ENCODE measurements around the gene CDC42BPA. TPM values are rescaled to one million over a fixed set of nuclear protein-coding genes. Genes with fewer than 3 reads are reported as not detected.
A peak's percentile ranks its signal among the peaks of the same experiment; 100 is the strongest.

CDC42BPA gene
- total and polyA plus RNA-seq, 2 of the 13 experiments (the other 11 are each of a cell fraction or from before 2014, with no cell fraction given), result 6.5 to 16.0 TPM

- TF ChIP-seq PAXIP1 (CRISPR knock-in tag; conservative IDR thresholded peaks at IDR 0.05) (peak; percentile 58; the same call in 1 of the 2 replicates), MEIS1 (CRISPR knock-in tag; IDR thresholded peaks at IDR 0.05; ENCODE audit: borderline replicate concordance) (no peak), ZNF777 (CRISPR knock-in tag; IDR thresholded peaks at IDR 0.05) (no peak), ELF4 (CRISPR knock-in tag; IDR thresholded peaks at IDR 0.05; ENCODE audit: borderline replicate concordance) (no peak), HNF4A (CRISPR knock-in tag; IDR thresholded peaks at IDR 0.05) (no peak), ZNF552 (CRISPR knock-in tag; IDR thresholded peaks at IDR 0.05; ENCODE audit: borderline replicate concordance) (no peak), NCOA1 (CRISPR knock-in tag; IDR thresholded peaks at IDR 0.05) (no peak), ZBTB21 (CRISPR knock-in tag; IDR thresholded peaks at IDR 0.05) (no peak), NONO (IDR thresholded peaks at IDR 0.05) (no peak), NONO (CRISPR knock-in tag; conservative IDR thresholded peaks at IDR 0.05) (0 out of 2 replicates have a peak, but pooled peaks have one; percentile 25), KMT2A (CRISPR knock-in tag; IDR thresholded peaks at IDR 0.05) (no peak), ZFP36 (IDR thresholded peaks at IDR 0.05; ENCODE audit: borderline replicate concordance, low read depth, low read length, partially characterized antibody) (no peak), FOXK2 (IDR thresholded peaks at IDR 0.05) (no peak), CERS6 (CRISPR knock-in tag; IDR thresholded peaks at IDR 0.05) (no peak), POLR2AphosphoS2 (IDR thresholded peaks at IDR 0.05; ENCODE audit: low read depth, low read length) (no peak), ZNF691 (CRISPR knock-in tag; IDR thresholded peaks at IDR 0.05; ENCODE audit: borderline replicate concordance, low read depth) (peak; percentile 63; the same call in 1 of the 2 replicates), ZNF652 (CRISPR knock-in tag; IDR thresholded peaks at IDR 0.05; ENCODE audit: borderline replicate concordance, low read depth) (no peak), TP53 (CRISPR knock-in tag; conservative IDR thresholded peaks at IDR 0.05) (no peak), SP140L (CRISPR knock-in tag; IDR thresholded peaks at IDR 0.05; ENCODE audit: borderline replicate concordance) (0 out of 2 replicates have a peak, but pooled peaks have one; percentile 21), IKZF1 (IDR thresholded peaks at IDR 0.05) (no peak), FOXA3 (CRISPR knock-in tag; IDR thresholded peaks at IDR 0.05) (no peak), ZNF614 (CRISPR knock-in tag; IDR thresholded peaks at IDR 0.05; ENCODE audit: borderline replicate concordance) (no peak), ZBTB2 (CRISPR knock-in tag; IDR thresholded peaks at IDR 0.05; ENCODE audit: low read depth) (no peak), ZNF274 (CRISPR knock-in tag; IDR thresholded peaks at IDR 0.05) (no peak)
These were observed 324.3 kb downstream of the CDC42BPA start (continued) for GRCh38 chr1:226993814-226994585.
